Caki2 (cell line): ENCODE data around the gene ZFYVE21. TPM values are rescaled to one million over a fixed set of nuclear protein-coding genes. Genes with fewer than 3 reads are reported as not detected.
"Not testable (repeated sequence)": the region's sequence is repeated elsewhere in the genome, so short reads cannot be mapped to it uniquely, and the experiment has no call there.

Source experiments
- DNase-seq: peaks from one replicate; pipeline ENCODE4 v3.0.0-alpha.2; 2015; ENCODE audit warnings: low read depth
- in situ Hi-C: cut with HindIII; loops from 2 replicates; pipeline ENCODE4 v1.10.0; 2016; ENCODE audit warnings: low sequenced_read_pairs, low pct_unique_long_range_greater_than_20kb, mixed read lengths
- total RNA-seq: library from RNA; depleted of rRNA; stranded (reverse); fragments of >200 nt; shearing (Covaris generic); gene quantifications from 2 replicates; pipeline ENCODE4 v1.2.3, GENCODE V29; 2014; ENCODE audit warnings: low replicate concordance

The ZFYVE21 gene
- total RNA-seq, 1 experiment from 2014 or later, result 12.3 TPM

DNA sequence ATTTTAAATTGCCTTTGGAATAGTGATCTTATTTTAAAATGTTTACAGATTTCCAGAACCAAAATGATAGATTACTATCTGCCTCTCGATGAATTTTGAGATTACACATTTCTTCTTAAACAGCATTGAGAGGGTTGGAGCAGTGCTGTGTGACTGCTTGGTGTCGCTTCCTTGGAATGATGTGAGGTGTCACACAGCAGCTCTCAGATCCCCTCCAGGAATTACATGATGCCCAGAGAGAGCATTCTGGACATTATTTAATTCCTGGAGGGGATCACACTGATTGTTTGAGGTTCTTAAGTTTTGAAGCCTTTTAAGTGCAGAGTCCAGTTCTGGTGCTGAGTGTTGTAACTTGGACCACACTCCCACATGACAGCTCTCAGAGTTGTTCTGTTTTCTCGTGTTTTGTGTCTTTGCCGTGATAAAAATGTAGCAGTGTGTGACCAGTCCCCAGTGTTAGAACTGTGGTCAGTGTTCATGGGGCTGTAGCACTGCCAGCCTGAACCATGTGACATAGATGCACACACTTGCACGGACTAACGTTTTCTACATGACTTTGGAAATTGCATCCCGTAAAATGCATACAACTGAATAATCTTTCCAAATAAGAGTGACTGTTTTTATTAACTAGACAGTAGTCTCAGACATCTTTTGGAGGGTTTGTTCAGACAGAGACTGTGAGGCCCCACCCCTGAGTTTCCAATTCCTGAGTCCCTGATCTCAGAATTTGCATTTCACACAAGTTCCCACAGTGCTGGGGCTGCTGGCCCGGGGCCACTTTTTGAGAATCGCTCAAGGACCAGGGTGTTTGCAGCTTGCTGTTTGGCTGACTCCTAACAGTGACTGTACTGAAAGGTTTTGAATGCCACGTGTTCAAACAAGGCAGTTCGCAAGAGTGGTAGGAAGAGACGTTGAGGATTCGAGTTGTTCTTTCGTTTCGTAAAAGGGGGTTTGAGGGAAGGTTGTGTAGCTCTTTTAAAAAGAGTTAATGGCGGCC, 26.4 kb upstream of the ZFYVE21 start:
- DNase-seq, result no peak
- in situ Hi-C loops, result no loop called here

DNA sequence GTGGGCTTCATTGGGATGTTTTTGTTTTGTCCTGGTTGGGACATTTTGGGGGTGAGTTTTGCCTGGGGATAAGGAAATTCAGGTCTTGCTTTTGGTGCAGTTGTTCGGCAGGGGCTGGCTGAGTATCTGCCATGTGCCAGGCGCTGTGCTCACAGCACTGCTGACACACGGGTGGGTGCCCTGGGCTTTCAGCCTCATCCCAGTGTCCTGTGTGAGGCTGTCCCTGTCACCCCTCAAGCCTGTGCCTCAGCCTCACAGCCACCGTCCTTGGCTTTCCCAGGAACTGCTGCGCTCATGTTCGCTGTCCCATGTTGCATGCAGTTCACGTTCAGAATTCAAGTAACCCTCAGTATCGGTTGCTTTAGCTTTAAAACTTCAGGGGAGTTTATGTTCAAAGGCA, 25.3 kb upstream of the ZFYVE21 start:
- no peak for DNase-seq
- in situ Hi-C loops, result no loop called here

DNA sequence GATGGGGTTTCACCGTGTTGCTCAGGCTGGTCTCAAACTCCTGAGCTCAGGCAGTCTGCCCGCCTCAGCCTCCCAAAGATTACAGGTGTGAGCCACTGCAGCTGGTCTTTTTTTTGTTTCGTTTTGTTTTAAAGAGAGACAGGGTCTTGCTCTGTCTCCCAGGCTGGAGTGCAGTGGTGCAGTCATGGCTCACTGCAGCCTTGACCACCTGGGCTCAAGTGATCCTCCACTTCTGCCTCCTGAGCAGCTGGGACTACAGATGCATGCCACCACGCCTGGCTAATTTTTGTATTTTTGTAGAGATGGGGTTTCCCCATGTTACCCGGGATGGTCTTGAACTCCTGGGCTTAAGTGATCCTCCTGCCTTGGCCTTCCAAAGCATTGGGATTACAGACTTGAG, 24.0 kb upstream of the ZFYVE21 start:
- in situ Hi-C loops, DNase-seq: not testable (repeated sequence)

DNA sequence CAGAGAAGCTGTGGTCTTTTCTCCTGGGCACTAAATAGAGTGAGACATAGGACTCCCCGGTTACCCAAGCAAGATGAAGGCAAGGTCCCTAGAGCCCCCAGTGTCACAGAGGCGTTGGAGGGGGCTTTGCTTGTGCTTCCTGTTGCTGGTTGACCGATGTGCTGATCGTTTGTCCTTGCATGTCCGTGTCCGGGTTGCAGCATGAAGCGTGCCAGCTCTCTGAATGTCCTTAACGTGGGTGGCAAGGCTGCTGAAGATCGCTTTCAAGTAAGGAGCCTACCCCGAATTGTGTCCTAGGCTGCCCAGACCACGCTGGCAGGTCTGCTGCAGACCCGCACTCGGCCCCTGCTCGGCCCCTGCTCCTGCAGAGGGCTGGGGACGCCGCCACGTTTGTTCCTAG, 23.5 kb upstream of the ZFYVE21 start:
- in situ Hi-C loops, result no loop called here

DNA sequence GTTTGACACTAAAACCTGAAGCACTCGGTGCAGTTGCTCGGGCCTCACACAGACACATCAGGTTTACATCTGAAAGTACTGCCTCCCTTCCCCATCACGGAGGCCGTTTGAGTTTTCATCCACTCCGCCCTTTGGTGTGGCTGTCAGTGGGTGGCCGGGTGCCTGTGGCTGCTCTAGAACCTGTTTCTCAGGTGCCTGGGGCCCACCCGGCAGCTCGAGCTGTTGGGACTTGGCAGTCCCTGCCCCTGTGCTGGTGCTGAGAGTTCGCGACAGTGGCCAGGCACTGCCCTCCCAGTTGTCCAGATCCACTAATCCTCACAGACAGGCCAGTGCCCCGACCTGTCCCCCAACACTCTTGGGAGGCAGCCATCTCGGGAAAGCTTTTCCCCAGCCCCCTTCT, 22.7 kb upstream of the ZFYVE21 start:
- no peak for DNase-seq
- in situ Hi-C loops, result no loop called here

More for the DNA sequence above, 23.5 kb upstream of the ZFYVE21 start:
- DNase-seq, result no peak

DNA sequence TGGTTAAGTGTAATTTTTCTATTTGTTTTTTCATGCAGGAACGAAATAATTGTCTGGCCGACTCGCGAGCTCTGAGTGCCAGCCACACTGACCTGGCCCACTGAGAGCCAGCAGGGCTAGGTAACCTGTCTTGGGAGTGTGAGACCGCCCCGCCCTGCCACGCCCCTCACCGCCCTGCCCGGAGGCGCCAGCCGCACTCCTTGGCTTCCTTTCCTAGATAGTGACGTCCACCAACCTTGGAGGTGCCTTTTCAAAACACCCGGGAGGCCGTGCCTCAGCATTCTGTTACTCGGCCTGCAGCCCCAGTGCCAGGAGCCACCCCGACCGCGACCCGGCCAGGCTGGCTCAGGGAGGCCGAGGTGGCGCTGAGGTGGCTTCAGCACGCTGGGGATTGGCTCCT, 22.1 kb upstream of the ZFYVE21 start:
- in situ Hi-C loops, result no loop called here
- DNase-seq, result no peak

DNA sequence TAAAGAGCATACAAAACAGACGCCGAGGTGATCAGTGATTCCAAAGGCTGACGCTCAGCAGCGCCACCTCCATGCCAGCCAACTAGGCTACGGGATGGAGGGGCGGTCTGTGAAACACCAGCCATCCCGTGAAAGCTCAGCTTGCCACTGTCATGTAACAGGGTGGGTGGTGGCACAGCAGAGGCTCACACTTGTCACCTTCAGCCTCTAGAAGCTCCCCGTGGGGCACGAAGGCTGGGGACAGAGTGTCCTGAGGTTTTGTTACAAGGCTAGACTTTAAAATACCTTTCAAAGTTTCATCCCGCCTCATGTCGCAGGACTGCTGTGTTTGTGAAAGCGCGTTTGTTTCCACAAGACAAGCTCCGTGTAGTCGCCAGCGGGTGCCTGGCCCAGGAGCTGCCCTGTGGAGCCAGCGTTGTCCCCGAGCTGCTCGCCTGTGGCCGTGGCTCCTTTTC, 21.0 kb upstream of the ZFYVE21 start:
- in situ Hi-C loops, result no loop called here
- no peak for DNase-seq

DNA sequence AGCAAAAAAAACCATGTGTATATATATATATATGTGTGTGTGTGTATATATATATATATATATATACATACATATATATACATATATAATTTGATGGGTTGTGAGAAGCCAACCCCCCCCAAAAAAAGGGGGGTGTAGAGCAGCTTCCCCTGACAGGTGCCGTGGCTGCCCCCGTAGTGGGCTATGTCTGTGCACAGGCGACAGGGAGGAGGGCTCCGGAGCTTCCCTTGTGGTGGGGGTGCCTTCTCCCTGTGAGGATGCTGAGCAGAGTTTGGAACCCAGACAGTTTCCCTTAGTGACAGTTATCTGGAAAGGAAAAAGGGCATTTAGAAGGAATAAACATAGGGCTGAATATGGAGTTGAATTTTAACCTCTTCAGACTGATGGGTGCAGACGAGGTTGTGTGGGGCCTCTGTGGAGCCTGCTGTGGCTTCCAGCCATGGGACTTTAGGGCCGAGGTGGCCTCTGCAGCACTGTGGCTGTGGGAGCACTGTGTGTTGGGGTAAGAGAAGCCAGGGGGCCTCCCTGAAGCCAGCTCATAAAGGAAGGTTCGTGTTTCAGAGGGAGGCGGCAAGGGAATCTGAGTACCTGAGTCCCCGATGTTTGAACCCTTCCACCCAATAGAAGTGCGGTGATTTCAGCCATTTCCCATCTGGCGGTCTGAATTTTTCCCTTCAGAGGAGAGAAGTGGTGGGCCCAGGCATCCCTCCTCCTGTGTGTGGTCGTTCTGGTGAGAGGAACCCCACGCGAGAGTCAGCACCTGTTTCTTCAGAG, 20.1 kb upstream of the ZFYVE21 start:
- in situ Hi-C loops, result no loop called here
- DNase-seq, result no peak

DNA sequence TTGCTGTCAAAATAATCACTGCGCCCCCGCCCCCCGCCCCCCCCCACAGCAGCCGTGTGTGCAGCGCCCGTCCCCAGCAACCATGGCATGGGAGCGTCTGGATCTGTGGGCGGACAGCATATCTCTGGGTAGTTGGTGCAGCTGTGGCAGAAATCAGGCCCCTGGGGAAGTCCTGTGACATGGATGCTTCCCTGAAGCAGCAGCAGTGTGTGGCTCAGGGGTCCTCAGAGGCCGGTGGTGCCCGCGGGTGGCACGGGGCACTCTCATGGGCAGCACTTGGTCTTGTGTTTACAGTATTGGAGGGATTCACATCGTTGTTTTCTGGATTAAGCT, 19.6 kb upstream of the ZFYVE21 start:
- no peak for DNase-seq
- in situ Hi-C loops, result no loop called here

DNA sequence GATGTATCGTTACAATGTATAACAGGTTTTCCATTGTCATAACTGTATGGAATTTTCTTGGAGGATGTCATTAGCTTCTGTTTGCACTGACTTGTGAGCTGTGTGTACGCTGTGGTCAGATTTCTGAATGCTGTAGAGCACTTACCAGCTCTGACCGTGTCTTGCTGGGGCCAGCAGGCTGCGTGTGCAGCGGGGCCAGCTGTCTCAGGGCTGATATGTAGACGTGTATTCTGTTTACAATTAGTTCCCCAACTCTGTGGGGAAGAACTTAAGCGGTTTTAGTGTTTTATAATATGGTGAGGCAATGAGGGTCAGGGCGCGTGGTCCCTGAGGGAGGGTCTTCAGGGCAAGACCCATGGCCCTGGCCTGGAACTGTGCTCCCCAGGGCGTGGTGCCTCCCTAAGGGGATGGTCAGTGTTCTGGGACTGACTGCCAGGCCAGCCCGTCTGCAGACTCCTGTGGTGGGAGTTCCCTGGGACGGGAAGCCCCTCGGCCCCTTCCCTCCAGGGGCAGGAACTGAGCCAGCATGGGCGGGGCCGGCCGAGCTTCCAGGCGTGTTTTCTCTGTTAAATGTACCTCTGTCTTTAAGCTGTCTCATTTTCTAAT, 19.0 kb upstream of the ZFYVE21 start:
- no peak for DNase-seq
- in situ Hi-C loops, result no loop called here

DNA sequence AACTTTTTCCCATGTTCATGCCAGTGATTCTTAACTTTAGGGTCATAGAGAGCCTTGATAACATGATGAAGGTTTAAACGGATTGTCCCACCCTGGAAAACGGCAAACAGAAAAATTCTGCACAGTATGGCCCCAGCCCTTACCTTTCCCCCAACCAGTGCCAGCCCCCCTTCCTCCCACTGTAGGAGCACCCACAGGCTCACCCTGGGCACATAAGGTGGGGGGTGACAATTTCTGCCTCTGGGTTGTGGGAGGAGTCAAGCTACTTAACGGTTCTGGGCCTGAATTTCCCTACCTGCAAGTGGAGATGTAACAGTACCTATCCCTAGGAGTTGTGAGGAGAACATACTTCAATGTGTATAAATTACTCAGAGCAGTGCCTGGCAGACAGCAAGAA, 18.4 kb upstream of the ZFYVE21 start:
- DNase-seq, result no peak
- in situ Hi-C loops, result no loop called here

DNA sequence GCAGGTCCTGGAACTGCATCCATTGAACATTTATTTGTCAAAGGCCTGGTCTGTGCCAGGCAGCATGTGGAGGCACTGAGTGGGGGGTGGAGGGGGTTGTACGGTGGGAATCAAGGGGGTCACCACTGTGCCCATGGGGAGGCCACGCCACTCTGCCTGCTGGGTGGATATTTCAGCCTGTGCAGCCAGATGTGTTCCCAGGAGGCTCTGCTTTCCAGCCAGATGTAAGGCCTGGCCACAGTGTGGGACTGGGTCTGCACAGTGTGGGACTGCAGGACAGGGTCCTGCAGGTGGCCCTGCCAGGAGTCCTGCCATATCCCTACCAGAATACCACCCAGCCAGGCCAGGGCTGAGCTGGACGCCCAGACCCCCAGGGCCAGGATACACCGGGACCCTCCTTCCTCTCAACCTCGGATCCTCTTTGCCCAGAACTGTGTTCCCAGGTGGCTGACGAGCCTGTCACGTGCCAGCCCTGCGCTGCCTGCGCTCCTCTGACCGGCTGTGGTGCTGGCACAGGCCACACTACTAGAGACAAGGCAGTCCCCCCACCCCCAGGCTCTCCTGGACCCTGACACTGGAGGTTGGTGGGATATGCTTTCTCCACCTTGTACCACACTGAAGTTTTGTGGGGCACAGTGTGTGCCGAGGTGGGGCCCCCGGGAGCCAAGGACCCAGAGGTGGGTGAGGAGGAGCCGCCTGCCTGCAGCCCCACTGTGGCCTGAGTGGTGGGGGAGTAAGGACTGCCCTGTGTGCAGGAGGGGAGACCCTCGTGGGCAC, 17.8 kb upstream of the ZFYVE21 start:
- in situ Hi-C loops, result no loop called here
- DNase-seq, result no peak

DNA sequence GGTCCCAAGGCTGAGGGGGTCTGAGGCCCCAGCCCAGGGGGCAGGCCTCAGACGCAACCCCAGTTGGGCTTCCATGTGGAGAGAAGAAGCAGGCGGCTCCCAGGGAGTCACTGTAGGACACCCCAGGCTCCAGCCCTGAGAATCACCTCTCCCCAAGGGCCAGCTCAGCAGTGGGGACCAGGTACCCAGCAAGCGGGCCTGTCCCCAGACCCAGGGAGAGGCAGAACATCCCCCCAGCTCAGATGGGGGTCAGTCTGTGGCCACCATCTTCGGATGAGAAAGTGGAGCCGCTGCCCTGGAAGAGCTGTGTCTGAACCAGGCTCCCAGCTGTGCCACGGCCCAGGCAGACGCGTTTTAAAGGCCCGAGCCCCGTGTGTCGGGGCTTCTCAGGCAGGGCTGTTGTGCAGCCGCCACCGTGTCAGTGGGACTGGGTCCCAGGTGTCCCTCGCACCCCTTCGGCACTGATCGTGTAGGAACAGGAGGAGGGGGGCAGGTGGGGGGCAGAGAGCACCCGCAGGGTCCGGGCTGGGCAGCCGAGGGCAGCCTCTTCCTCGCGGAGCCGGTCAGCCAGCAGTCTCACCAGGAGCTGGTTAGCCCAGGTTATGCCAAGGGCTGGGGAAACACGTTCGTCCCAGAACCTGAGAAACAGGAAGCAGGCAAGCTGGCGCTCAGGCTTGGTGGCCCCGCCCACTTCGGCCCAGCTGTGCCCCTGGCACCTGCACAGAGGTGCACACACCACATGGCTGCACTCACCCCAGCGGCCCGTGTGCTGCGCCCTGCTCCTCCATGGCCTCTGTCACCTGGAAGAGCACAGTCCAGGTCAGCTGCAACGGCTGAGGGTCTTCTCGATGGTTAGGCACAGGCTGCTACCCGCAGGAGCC, 17.0 kb upstream of the ZFYVE21 start:
- in situ Hi-C loops, result no loop called here
- no peak for DNase-seq

DNA sequence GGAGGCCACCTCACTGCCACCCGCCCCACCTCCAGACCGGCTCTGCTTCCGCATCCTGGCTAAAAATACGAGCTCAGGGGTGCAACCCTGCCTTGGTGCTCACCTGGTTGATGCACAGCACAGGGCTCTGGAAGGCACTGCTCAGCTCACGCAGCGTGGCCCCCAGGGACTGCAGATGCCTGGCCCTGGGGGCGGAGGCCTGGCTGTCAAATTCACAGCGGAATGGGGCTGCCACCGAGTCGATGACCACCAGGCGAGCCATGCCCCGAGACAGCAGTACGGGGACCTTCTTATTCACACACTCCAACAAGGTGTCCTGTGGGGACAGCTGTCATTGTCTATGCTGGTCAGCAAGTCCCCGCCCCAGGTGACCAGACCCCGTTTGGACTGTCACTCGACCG, 16.3 kb upstream of the ZFYVE21 start:
- in situ Hi-C loops, result no loop called here
- DNase-seq, result no peak

DNA sequence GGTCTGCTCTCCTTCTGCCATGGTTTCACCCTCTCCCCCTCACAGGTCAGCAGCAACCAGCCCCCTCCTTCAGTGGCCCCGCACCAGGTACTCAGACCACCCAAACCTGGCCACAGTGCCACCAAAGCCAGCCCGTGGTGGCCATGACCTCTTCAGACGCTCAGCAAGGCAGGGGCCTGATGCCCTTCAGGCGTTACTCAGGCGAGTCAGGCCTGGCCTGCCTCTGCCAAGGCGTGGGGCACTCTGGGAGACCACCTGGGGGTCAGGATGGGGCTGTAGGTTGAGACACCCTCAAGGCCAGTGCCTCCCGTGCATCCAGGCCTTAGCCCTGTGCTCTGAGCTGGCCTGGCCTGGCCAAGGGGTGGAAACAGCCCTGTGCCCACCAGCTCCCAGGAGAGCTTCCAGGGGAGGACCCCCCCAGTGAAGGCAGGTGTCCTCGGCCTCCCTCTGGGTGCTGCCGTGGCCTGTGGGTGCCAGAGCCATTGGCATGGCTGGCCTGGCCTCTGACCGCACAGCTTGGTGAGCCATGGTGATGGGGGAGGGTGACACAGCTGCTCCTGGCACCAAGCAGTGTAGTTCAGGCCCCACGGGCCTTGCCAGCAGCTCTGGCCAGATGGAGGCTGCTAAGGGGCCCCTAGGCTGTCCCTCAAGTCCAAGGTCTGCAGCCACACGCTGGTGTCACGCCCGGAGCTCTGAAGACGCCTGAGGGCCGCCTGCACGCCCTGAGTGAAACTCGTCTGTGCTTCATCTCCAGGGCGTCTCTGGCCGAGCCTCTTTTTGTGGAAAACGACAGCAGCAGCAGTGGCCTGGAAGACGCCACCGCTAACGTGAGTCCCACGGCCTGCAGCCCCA, 15.5 kb upstream of the ZFYVE21 start:
- DNase-seq, result no peak
- in situ Hi-C loops, result no loop called here

DNA sequence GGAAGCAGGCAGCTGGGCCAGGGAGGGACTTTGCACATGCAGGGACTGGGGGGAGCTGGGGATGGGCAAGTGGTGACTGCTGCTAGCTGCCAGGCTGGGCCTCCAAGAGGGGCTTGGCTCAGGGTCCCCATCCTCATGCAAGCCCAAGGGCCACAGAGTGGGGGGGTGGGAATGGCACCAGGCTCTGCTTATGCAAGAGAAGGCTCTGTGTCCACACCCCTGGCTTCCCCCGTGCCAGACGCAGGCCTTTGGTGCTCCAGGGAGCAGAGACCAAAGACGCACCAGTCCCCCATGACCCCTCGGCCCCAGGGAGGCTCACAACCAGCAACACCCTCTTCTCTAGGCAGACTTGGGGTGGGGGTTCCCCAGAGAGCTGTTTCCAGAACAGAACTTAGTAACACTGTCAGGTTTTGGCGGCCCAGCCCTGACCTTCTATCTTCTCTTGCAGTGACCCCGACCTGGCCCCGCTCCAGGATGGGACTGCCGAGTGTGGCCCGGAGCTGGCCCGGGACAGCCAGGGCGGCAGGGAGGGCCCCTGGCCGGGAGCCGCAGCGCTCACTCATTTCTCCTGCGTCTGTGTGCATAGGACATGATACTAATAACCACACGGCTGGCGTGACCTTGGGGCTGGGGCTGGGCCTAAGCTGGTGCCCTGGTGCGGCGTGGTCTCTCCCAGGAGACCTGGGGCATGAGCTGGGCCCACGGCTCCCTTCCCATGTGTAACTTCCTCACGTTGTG, 14.7 kb upstream of the ZFYVE21 start:
- no peak for DNase-seq
- in situ Hi-C loops, result no loop called here
